Erythroblast (primary cell): ENCODE measurements around the gene HOXB1.

Experiments
- GATA1 ChIP-seq: IDR thresholded peaks from 2 replicates; pipeline ENCODE4 v1.6.1; 2011; ENCODE audit warnings: low read depth, mild to moderate bottlenecking, control low read depth, low read length, moderate library complexity
- POLR2A ChIP-seq: IDR thresholded peaks from 2 replicates; pipeline ENCODE4 v1.6.1; 2011; ENCODE audit warnings: mild to moderate bottlenecking, low read length

DNA sequence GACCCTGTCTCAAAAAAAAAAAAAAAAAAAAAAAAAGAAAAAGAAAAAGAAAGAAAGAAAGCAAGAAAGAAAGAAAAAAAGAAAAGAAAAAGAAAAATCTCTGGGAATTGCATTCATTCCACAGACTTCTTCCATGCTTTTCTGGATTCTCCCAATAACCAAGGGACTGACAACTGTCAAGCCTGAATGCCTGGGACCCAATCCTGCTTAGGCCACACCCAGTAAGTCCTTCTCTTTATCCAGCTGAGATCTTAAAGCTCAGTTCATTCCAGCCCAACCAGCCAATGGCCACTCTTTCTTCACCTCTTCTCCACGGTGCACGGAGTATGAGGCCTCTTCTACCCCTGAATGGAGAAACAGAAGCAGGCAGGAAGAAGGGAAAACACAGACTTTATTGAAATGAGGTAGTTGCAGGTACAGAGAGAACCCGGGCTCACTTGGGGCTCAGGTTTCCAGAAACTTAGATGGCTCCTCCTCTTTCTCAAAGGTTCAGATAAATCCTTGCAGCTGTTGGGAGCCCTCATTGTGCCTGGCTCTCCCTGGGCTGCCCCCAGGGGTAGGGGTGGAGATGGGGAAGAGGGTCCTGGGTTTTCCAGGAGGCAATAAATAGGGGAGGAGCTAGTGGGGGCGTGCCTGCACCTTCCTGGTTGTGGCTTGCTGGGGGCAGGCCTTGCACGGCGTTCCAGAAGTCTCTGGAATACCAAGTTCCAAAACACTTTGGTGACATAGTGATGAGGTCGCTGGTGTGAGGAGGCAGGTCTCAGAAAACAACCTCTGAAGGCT is 2.5 kb downstream of the HOXB1 start:
- TF ChIP-seq POLR2A (no peak), GATA1 (no peak)
